Muscle of leg (tissue), 11 donors: ENCODE results near the gene NAA38. TPM values are rescaled to one million over a fixed set of nuclear protein-coding genes. Genes with fewer than 3 reads are reported as not detected.

Experiments used
- DNase-seq: peaks from one replicate; pipeline ENCODE4 v3.0.0; 2013
- H3K27ac ChIP-seq: one replicate; pipeline ENCODE4 v1.5.1; 2013; ENCODE audit warnings: mild to moderate bottlenecking, low read length, control low read depth
- H3K27me3 ChIP-seq: one replicate; pipeline ENCODE4 v1.6.1; 2013; ENCODE audit warnings: low read length; ENCODE audit not compliant: control insufficient read depth, insufficient read depth
- H3K36me3 ChIP-seq: one replicate; pipeline ENCODE4 v1.6.1; 2013; ENCODE audit warnings: low read length; ENCODE audit not compliant: control insufficient read depth, insufficient read depth
- H3K4me1 ChIP-seq: one replicate; pipeline ENCODE4 v1.6.1; 2013; ENCODE audit warnings: low read length; ENCODE audit not compliant: control insufficient read depth, insufficient read depth
- H3K4me3 ChIP-seq: one replicate; pipeline ENCODE4 v1.5.1; 2013; ENCODE audit warnings: low read length, control low read depth
- H3K9me3 ChIP-seq: replicated peaks from 2 replicates; pipeline ENCODE4 v1.6.1; 2013; ENCODE audit warnings: low read depth, low read length; ENCODE audit not compliant: control insufficient read depth
- WGBS: methylation state at CpG from one replicate; pipeline ENCODE4 v1.1.5; 2013; ENCODE audit warnings: missing lambda C conversion rate; ENCODE audit not compliant: insufficient coverage; 5-methylcytosine and 5-hydroxymethylcytosine counted together
- polyA plus RNA-seq, 8 donors: library from polyadenylated mRNA; unstranded; fragments of 120-200 nt; gene quantifications; one replicate each; pipeline versions ENCODE4 v1.2.1 to v1.2.3, GENCODE V29; 2013; ENCODE audit warnings: inconsistent platforms in 1 of 8, low replicate concordance in 1 of 8; ENCODE audit not compliant: insufficient read length in 8 of 8, insufficient read depth in 1 of 8
- total RNA-seq: library from RNA; stranded (reverse); fragments of 120-200 nt; gene quantifications from one replicate; pipeline ENCODE4 v1.2.4, GENCODE V29; 2013

NAA38 gene
- total and polyA plus RNA-seq, 9 donors, result 44.6 to 97.7 (median 55.0) TPM

DNA sequence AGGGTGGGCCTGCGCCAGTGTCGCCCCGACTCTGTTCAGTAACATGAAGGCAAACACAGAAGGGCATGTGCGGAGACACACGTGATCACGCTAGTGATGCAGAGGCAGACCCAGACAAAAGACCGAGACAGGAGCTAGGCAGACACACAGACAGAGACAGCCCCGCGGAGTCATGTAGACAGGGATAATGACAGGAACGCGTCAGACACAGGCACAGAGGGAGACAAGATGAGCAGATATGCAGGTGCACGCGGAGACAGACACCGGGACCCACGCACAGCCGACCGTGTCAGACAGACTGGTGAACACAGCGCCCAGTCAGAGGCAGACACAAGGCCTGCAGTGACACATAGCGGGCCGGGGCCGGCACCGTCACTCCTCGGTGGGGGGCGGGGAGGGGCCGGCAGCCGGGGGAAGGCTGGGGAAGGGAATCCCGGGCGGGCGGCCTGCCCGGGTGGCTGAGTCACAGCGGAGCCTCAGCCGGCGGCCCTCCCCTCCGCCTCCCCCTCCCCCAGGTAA is 15.9 kb downstream of the NAA38 start:
- H3K4me3 ChIP-seq, result peak overlapping the region; percentile 61
- peak overlapping the region; percentile 98 for H3K27ac ChIP-seq
- H3K4me1 ChIP-seq, result peaks cover 64% of the 10 kb centered on the region
- H3K9me3 ChIP-seq, result no peaks in the 10 kb centered on the region
- DNase-seq, result peak; percentile 93
- H3K27me3 ChIP-seq, result no peaks in the 10 kb centered on the region
- peaks cover 25% of the 10 kb centered on the region for H3K36me3 ChIP-seq
- 3% methylated on average over 26 of the region's 34 CpGs for WGBS

DNA sequence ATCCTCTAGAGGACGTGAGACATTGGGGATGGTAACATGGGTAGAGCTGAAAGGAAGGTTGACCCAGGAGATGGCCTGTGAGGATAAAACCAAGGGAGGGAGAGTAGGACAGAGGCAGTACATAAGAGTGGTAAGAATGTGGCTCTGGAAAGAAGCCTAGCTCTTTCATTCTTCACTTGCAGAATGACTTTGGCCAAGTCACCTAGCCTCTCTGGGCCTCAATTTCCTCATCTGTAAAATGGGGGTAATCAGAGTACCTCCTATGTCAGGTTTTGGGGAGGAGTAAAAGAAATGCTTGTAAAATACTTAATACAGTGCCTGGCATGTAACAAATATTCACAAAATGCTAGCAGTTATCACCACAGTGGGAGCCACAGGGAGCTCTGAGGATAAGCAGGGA is 16.5 kb downstream of the NAA38 start:
- Histone ChIP-seq H3K36me3 (peaks cover 20% of the 10 kb centered on the region), H3K27me3 (no peaks in the 10 kb centered on the region), H3K4me1 (peaks cover 70% of the 10 kb centered on the region), H3K27ac (peak overlapping the region; percentile 98), H3K4me3 (peak overlapping the region; percentile 61), H3K9me3 (no peaks in the 10 kb centered on the region)
- DNase-seq, result no peak
- WGBS, result no CpG with 5 or more reads among the region's 1 CpG

DNA sequence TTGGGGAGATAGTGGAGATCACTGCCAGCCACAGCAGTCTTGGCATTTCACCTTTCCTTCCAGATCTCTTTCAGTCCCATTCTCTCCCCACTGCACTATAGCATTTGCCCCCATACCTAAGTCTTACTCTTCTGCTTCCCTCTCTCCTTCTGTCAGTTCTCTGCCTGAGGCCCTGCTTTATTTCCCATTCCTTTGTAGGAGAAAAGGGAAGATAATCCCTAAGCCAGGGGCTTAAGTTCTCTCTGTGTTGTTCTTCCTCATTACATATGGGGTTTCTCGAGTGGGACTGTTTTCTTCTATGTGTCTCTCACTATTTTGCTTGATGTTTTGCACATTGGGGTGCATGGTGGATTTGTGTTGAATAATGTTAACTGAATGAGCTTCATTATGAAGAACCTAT is 16.9 kb downstream of the NAA38 start:
- H3K36me3 ChIP-seq, result peaks cover 17% of the 10 kb centered on the region
- no peak overlapping the region for H3K4me3 ChIP-seq
- no peaks in the 10 kb centered on the region for H3K27me3 ChIP-seq
- H3K4me1 ChIP-seq, result peaks cover 71% of the 10 kb centered on the region
- no peaks in the 10 kb centered on the region for H3K9me3 ChIP-seq
- no peak for DNase-seq
- WGBS, result no CpG with 5 or more reads among the region's 1 CpG
- no peak overlapping the region for H3K27ac ChIP-seq

DNA sequence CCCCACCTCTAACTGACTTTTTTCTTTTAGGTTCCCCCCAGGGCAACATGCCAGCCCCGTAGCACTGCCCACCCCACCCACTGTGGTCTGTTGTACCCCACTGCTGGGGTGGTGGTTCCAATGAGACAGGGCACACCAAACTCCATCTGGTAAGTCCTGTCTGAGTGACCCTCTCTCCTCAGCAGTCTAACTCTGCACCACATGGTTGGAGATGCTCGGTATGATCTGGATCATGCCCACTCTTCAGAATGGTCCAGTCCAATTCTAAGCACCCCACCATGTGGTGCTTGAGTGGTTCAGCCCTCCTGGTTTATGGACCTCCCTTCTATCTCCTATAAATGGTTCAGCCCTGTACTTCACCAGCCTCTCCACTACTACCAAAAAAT is 17.5 kb downstream of the NAA38 start:
- no peak overlapping the region for H3K4me3 ChIP-seq
- peaks cover 69% of the 10 kb centered on the region for H3K4me1 ChIP-seq
- peak; percentile 43 for DNase-seq
- no peaks in the 10 kb centered on the region for H3K9me3 ChIP-seq
- no peak overlapping the region for H3K27ac ChIP-seq
- WGBS, result no CpG with 5 or more reads among the region's 2 CpGs
- no peaks in the 10 kb centered on the region for H3K27me3 ChIP-seq
- peaks cover 11% of the 10 kb centered on the region for H3K36me3 ChIP-seq

DNA sequence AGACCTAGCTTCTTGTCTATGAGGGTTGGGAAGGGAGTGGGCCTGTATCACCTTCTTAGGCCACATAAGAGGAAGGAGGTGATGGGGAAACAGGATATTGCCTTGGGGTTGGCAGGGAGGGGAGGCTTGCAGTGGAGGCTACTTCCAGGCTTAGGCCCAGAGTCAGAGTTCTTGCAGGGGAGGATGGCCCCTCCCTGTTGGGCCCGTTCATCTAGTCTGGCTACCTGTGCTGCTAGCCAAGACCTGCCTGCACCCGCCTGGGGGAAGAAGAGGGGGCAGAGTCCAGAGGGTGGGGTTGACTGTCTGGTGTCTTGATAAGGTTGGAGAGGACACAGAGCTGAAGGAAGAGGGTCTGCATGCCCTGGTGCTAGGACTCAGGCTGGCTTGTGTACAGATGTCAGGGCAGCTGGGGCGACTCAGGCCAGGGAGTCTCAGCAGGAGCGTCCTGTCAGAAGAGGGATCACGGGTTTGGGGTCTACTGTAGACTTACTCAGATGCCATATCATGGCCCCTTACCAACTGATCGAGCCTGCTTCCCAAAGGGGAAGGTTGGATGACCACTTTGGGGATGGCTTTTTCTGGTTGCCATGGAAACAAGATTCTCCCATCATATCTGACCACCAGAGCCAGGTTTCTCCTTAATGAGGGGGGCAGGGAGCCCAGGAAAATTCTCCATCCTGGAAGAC is 18.0 kb downstream of the NAA38 start:
- Histone ChIP-seq H3K27me3 (no peaks in the 10 kb centered on the region), H3K4me1 (peaks cover 73% of the 10 kb centered on the region), H3K27ac (peak overlapping the region; percentile 14), H3K4me3 (no peak overlapping the region), H3K9me3 (no peaks in the 10 kb centered on the region), H3K36me3 (peaks cover 11% of the 10 kb centered on the region)
- 68% methylated on average over 4 of the region's 6 CpGs for WGBS
- no peak for DNase-seq

DNA sequence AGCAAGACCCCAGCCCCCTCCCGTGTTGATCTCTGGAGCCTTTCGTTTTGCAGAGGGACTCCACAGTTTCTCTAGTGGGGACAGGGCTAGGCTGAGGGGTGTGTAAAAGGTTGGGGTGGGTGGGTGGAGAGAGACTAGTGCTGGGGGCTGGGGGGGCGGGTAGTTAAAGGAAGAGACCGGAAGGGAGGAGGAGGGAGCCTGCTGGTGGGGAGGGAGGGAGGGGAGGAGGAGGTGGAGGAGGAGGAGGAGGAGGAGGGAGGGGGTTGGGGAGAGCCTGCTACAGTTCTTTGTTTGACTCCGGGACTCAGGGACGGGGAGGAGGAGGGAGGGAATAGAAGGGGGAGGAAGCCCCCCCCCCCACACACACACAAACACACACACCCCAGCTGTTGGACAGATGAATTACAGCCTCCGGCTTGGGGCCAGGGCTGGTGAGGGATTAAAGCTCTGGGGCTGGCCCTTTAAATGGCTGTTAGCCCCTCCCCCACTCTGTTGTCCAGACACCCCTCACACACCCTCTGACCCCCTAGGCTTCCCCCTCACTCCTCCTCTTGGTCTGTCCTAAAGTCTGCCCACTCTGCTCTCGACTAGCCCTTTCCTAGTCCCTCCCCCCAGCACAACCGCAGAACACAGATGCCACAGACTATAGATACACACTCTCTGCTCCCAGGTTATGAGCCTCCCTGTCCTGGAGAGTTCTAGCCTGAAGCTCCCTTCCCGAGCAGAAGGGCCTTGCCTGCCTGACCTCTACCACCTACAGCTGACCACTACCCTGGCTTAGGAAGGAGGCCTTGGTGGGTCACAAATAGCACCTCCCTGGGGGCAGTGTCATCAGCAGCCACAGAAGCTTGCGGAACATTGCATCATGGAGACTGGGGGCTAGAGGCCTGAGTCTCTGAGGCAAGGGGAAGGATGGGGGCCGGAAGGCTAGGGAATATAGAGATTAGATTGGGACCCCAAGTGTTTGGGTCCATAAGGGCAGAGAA is 19.0 kb downstream of the NAA38 start:
- 19% methylated on average over 5 of the region's 12 CpGs for whole genome bisulfite sequencing

DNA sequence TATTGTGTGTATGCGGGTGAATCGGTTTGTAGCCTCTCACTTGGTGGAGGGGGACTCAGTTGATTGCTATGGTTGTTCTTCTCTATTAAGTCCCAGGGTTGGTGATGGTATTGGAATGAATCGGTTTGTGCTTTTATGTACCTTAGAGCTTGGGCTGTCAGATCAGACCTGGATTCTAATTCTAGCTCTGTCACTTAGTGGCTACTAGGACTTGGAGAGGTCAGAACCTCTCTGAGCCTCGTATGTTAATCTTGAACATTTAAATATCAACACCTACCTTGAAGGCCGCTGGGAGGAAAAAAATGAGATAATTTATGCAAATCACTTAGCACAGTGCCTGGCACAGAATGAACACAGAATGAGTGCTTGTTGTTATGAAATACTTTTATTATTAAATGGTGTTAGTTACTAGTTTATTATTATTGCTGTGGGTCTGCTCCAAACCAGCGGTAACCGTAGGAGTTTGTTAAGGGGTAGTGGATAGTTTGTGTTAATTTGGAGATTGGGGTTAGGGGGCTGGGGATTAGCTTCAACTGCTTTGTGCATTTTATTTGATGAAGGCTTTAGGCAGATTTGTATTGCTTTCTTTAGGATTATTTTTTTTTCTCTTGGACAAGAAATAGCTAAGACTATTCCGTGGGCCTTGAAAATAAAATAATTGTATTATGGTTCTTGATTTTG is 19.8 kb downstream of the NAA38 start:
- 14% methylated on average over 3 of the region's 8 CpGs for WGBS
- no peaks in the 10 kb centered on the region for H3K9me3 ChIP-seq

More for the DNA sequence above, 19.0 kb downstream of the NAA38 start:
- Histone ChIP-seq H3K27me3 (no peaks in the 10 kb centered on the region), H3K4me1 (peaks cover 74% of the 10 kb centered on the region), H3K4me3 (peak overlapping the region; percentile 30), H3K9me3 (no peaks in the 10 kb centered on the region), H3K36me3 (peaks cover 11% of the 10 kb centered on the region), H3K27ac (peak overlapping the region; percentile 99)
- peak; percentile 84 for DNase-seq

DNA sequence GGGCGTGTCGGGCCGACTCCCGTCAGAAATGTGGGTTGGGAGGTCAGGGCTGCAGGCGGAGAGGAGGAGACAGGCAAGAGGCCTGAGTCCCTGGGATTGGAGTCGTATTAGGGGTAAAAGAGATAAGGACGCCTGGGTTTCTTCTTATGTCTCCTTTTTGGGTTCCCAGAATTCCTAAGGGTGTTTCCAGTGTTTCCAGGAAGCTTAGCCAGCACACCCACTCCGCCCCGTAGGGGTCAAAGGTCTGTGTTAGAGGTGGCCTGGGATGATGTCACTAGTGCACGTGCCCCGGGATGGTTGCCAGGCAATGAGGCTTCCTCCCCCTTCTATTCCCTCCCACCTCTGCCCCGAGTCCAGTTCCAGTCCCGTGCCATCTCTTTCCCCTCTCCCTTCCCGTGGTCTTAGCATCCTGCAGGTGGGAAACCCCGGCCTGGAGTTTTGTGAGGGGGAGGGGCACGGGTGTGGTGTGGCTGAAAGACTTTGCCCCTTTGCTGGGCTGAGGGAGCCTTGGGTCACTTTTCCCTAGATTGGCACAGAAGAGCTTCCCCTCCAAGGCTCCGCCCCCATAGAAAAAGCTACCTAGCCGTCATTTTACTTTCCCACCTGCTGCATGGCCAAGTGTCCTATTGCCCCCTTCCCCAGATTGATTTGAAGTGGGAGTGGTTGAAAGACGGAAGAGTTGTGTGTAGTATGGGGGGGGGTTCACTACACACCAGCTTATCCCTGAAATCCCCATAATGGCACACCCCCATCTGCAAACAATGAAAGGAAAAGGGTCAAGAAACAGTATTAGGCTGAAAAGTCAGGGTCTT is 20.6 kb downstream of the NAA38 start:
- Histone ChIP-seq H3K27ac (peak overlapping the region; percentile 99), H3K36me3 (peaks cover 11% of the 10 kb centered on the region), H3K27me3 (peaks cover 4% of the 10 kb centered on the region), H3K4me1 (peaks cover 73% of the 10 kb centered on the region), H3K4me3 (peak overlapping the region; percentile 83), H3K9me3 (no peaks in the 10 kb centered on the region)
- DNase-seq, result peak; percentile 96
- 0% methylated on average over 7 of the region's 19 CpGs for WGBS

More for the DNA sequence above, 19.8 kb downstream of the NAA38 start:
- peaks cover 4% of the 10 kb centered on the region for H3K27me3 ChIP-seq
- H3K4me3 ChIP-seq, result peak overlapping the region; percentile 30
- H3K36me3 ChIP-seq, result peaks cover 11% of the 10 kb centered on the region
- no peak for DNase-seq
- H3K4me1 ChIP-seq, result peaks cover 74% of the 10 kb centered on the region
- peak overlapping the region; percentile 99 for H3K27ac ChIP-seq

DNA sequence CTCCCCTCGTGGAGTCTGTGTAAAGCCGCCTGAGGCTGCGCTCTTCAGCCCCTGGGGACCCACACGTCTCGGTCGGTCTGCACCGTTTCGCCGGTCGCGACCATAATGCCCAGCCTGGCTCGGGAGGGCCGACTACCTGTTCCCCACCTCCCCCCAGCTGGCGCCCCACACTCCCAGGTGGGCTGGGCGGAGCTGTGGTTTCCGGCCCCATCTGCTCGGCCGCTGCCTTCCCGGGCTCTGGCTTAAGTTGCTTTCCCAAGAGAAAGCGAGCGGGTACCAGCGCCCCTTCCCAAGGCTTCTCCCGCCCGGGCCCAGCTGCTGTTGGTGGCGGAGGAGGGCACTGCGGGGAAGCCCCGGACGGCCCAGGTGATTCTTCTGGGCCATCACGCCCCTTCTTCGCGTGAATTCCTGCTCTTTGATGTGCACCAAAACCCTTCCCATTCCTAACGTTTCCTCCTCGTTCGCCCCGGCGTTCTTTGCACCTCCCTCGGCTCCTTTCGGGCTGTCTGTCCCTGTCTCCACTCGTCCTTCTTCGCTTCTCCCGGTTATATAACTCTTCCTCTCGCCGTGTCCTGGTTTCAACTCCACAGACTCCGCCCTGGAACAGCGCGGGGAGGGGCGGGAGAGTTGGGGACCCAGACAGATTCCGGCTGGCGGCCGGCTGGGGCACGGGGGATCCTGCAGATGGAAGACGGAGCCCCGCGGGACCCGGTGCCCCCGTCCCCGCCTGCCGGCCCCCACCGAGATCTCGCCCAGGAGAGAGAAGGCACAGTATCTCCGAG is 21.4 kb downstream of the NAA38 start:
- H3K27ac ChIP-seq, result peak overlapping the region; percentile 99
- peaks cover 68% of the 10 kb centered on the region for H3K4me1 ChIP-seq
- H3K4me3 ChIP-seq, result peak overlapping the region; percentile 83
- peaks cover 11% of the 10 kb centered on the region for H3K36me3 ChIP-seq
- 0% methylated on average over 58 of the region's 61 CpGs for WGBS
- DNase-seq, result peak; percentile 90
- H3K27me3 ChIP-seq, result peaks cover 6% of the 10 kb centered on the region
- no peaks in the 10 kb centered on the region for H3K9me3 ChIP-seq
